ENCODE measurements around the gene DPH2.

The DPH2 gene

GRCh38 chr1:43944860-43945259 is 24.9 kb upstream of the DPH2 start:
- no peak for DNase-seq

- DNase-seq, result no peak
These were observed 24.1 kb upstream of the DPH2 start for GRCh38 chr1:43945674-43946235.

- DNase-seq, result peak; percentile 99
These were observed 23.4 kb upstream of the DPH2 start, which contains the start of gene IPO13 for GRCh38 chr1:43946236-43947060. Gene IPO13 (plus strand): TSS chr1:43946950. CDS start chr1:43947601, 651 bp downstream.

- DNase-seq, result no peak
These were observed 22.5 kb upstream of the DPH2 start for GRCh38 chr1:43947061-43947873.

GRCh38 chr1:43947874-43948437 is 21.9 kb upstream of the DPH2 start:
- peak; percentile 36 for DNase-seq

GRCh38 chr1:43949678-43950077 is 20.1 kb upstream of the DPH2 start:
- no peak for DNase-seq

GRCh38 chr1:43951021-43951985 is 18.5 kb upstream of the DPH2 start:
- DNase-seq, result no peak

- DNase-seq, result no peak
These were observed 17.0 kb upstream of the DPH2 start for GRCh38 chr1:43952731-43953346.

- DNase-seq, result no peak
These were observed 16.4 kb upstream of the DPH2 start for GRCh38 chr1:43953361-43953760.

- DNase-seq, result no peak
These were observed 15.8 kb upstream of the DPH2 start for GRCh38 chr1:43954036-43954435.

GRCh38 chr1:43956234-43956633 is 13.6 kb upstream of the DPH2 start:
- DNase-seq, result no peak

- DNase-seq, result no peak
These were observed 12.3 kb upstream of the DPH2 start for GRCh38 chr1:43957407-43958040.

GRCh38 chr1:43958351-43959255 is 11.2 kb upstream of the DPH2 start:
- no peak for DNase-seq

- DNase-seq, result no peak
These were observed 9.0 kb upstream of the DPH2 start for GRCh38 chr1:43960798-43961197.

GRCh38 chr1:43961692-43962091 is 8.1 kb upstream of the DPH2 start:
- DNase-seq, result no peak

GRCh38 chr1:43962324-43962723 is 7.5 kb upstream of the DPH2 start:
- DNase-seq, result no peak

GRCh38 chr1:43963006-43963405 is 6.8 kb upstream of the DPH2 start:
- DNase-seq, result no peak

GRCh38 chr1:43963890-43964289 is 5.9 kb upstream of the DPH2 start:
- DNase-seq, result no peak

- no peak for DNase-seq
These were observed 4.5 kb upstream of the DPH2 start for GRCh38 chr1:43965316-43965715.

- peak; percentile 75 for DNase-seq
These were observed 1.4 kb upstream of the DPH2 start for GRCh38 chr1:43968348-43968948.

All from RPMI8226 (cell line).